Central memory CD8-positive, alpha-beta T cell (primary cell): ENCODE data around the gene ELL3.

ENCODE experiments used
- ATAC-seq: fragments of 150-1000 bp; cut with Tn5 transposase; replicated peaks from 2 replicates; pipeline ENCODE4 v1.10.0; 2022; ENCODE audit warnings: mild to moderate bottlenecking, moderate FRiP score, moderate number of reproducible peaks; ENCODE audit not compliant: poor library complexity, severe bottlenecking; ENCODE audit errors: extremely low read depth
- DNase-seq, 2 donors: peaks; one replicate each; pipeline ENCODE4 v3.0.0; 2021; ENCODE audit warnings: low spot score in 2 of 2
- H3K27ac Mint-ChIP-seq: one replicate; pipeline ENCODE4 v1.8.0; 2022; ENCODE audit warnings: low read depth, mild to moderate bottlenecking, moderate library complexity, mixed read lengths
- H3K27me3 Mint-ChIP-seq: one replicate; pipeline ENCODE4 v1.8.0; 2022; ENCODE audit warnings: mixed read lengths
- H3K36me3 Mint-ChIP-seq: one replicate; pipeline ENCODE4 v1.8.0; 2022; ENCODE audit warnings: mild to moderate bottlenecking, moderate library complexity, mixed read lengths; ENCODE audit not compliant: insufficient read depth
- H3K4me1 Mint-ChIP-seq: one replicate; pipeline ENCODE4 v1.8.0; 2022; ENCODE audit warnings: mixed read lengths
- H3K4me3 Mint-ChIP-seq: one replicate; pipeline ENCODE4 v1.8.0; 2022; ENCODE audit warnings: mild to moderate bottlenecking, moderate library complexity, mixed read lengths
- H3K9me3 Mint-ChIP-seq: one replicate; pipeline ENCODE4 v1.8.0; 2022; ENCODE audit warnings: mixed read lengths

The ELL3 gene

GRCh38 chr15:43799209-43799944, 22.6 kb upstream of the ELL3 start:
- Mint-ChIP-seq H3K4me1 (peaks cover 52% of the 10 kb centered on the region), H3K4me3 (peak overlapping the region; percentile 96), H3K27ac (peak overlapping the region; percentile 97), H3K36me3 (peaks cover 38% of the 10 kb centered on the region), H3K27me3 (no peaks in the 10 kb centered on the region), H3K9me3 (no peaks in the 10 kb centered on the region)
- ATAC-seq (no peak), DNase-seq (no peak)

GRCh38 chr15:43796566-43796965, 19.8 kb upstream of the ELL3 start:
- DNase-seq (no peak), ATAC-seq (no peak)
- H3K27ac Mint-ChIP-seq: no peak overlapping the region
- H3K27me3 Mint-ChIP-seq: no peaks in the 10 kb centered on the region
- H3K4me3 Mint-ChIP-seq: no peak overlapping the region
- peaks cover 74% of the 10 kb centered on the region for H3K4me1 Mint-ChIP-seq
- no peaks in the 10 kb centered on the region for H3K9me3 Mint-ChIP-seq
- H3K36me3 Mint-ChIP-seq: peaks cover 38% of the 10 kb centered on the region

- H3K9me3 Mint-ChIP-seq: no peaks in the 10 kb centered on the region
- no peak overlapping the region for H3K27ac Mint-ChIP-seq
- H3K4me3 Mint-ChIP-seq: no peak overlapping the region
- H3K36me3 Mint-ChIP-seq: peaks cover 35% of the 10 kb centered on the region
- ATAC-seq (no peak), DNase-seq (no peak)
- peaks cover 71% of the 10 kb centered on the region for H3K4me1 Mint-ChIP-seq
- no peaks in the 10 kb centered on the region for H3K27me3 Mint-ChIP-seq
These were observed 19.2 kb upstream of the ELL3 start for GRCh38 chr15:43795997-43796396.

GRCh38 chr15:43795197-43795596, 18.4 kb upstream of the ELL3 start:
- no peak overlapping the region for H3K27ac Mint-ChIP-seq
- no peak overlapping the region for H3K4me3 Mint-ChIP-seq
- DNase-seq (no peak), ATAC-seq (no peak)
- peaks cover 65% of the 10 kb centered on the region for H3K4me1 Mint-ChIP-seq
- peaks cover 28% of the 10 kb centered on the region for H3K36me3 Mint-ChIP-seq
- H3K9me3 Mint-ChIP-seq: no peaks in the 10 kb centered on the region
- H3K27me3 Mint-ChIP-seq: no peaks in the 10 kb centered on the region

- H3K27ac Mint-ChIP-seq: peak overlapping the region; percentile 67
- peaks cover 25% of the 10 kb centered on the region for H3K36me3 Mint-ChIP-seq
- peaks cover 61% of the 10 kb centered on the region for H3K4me1 Mint-ChIP-seq
- H3K27me3 Mint-ChIP-seq: no peaks in the 10 kb centered on the region
- ATAC-seq: no peak
- peak overlapping the region; percentile 95 for H3K4me3 Mint-ChIP-seq
- DNase-seq: no peak
- H3K9me3 Mint-ChIP-seq: no peaks in the 10 kb centered on the region
These were observed 17.7 kb upstream of the ELL3 start for GRCh38 chr15:43794269-43795037.

GRCh38 chr15:43793647-43794046, 16.9 kb upstream of the ELL3 start:
- no peaks in the 10 kb centered on the region for H3K9me3 Mint-ChIP-seq
- DNase-seq: no peak
- peaks cover 25% of the 10 kb centered on the region for H3K36me3 Mint-ChIP-seq
- no peak for ATAC-seq
- H3K4me3 Mint-ChIP-seq: peak overlapping the region; percentile 95
- H3K27ac Mint-ChIP-seq: peak overlapping the region; percentile 99
- H3K4me1 Mint-ChIP-seq: peaks cover 60% of the 10 kb centered on the region
- H3K27me3 Mint-ChIP-seq: no peaks in the 10 kb centered on the region

GRCh38 chr15:43792761-43793476, 16.2 kb upstream of the ELL3 start:
- no peak for ATAC-seq
- Mint-ChIP-seq H3K36me3 (peaks cover 22% of the 10 kb centered on the region), H3K9me3 (no peaks in the 10 kb centered on the region), H3K4me1 (peaks cover 60% of the 10 kb centered on the region), H3K27me3 (no peaks in the 10 kb centered on the region), H3K27ac (peak overlapping the region; percentile 99), H3K4me3 (peak overlapping the region; percentile 95)
- DNase-seq: no peak

- peak within 1 kb of the TSS; percentile 95 for H3K4me3 Mint-ChIP-seq
- peaks cover 60% of the 10 kb centered on the region for H3K4me1 Mint-ChIP-seq
- H3K9me3 Mint-ChIP-seq: no peaks in the 10 kb centered on the region
- peaks cover 22% of the 10 kb centered on the region for H3K36me3 Mint-ChIP-seq
- ATAC-seq (peak; percentile 94), DNase-seq (peak; percentile 96 to 97)
- peak within 1 kb of the TSS; percentile 99 for H3K27ac Mint-ChIP-seq
- H3K27me3 Mint-ChIP-seq: no peaks in the 10 kb centered on the region
These were observed 15.4 kb upstream of the ELL3 start, which contains the start of gene SERF2 for GRCh38 chr15:43791993-43792760. SERF2 (plus strand) TSS chr15:43792320; CDS start chr15:43792377, 57 bp downstream.

GRCh38 chr15:43789409-43789808, 12.6 kb upstream of the ELL3 start:
- Mint-ChIP-seq H3K4me3 (peak overlapping the region; percentile 17), H3K9me3 (no peaks in the 10 kb centered on the region), H3K36me3 (peaks cover 17% of the 10 kb centered on the region), H3K4me1 (peaks cover 33% of the 10 kb centered on the region), H3K27ac (no peak overlapping the region), H3K27me3 (no peaks in the 10 kb centered on the region)
- no peak for ATAC-seq
- DNase-seq: no peak

GRCh38 chr15:43779016-43779415, 2.2 kb upstream of the ELL3 start:
- DNase-seq (no peak), ATAC-seq (no peak)
- Mint-ChIP-seq H3K27me3 (no peaks in the 10 kb centered on the region), H3K36me3 (peaks cover 16% of the 10 kb centered on the region), H3K27ac (no peak overlapping the region), H3K4me1 (peaks cover 22% of the 10 kb centered on the region), H3K9me3 (no peaks in the 10 kb centered on the region), H3K4me3 (no peak overlapping the region)

- peak overlapping the region; percentile 76 for H3K27ac Mint-ChIP-seq
- ATAC-seq (peak; percentile 72), DNase-seq (peak; percentile 69 to 80)
- peaks cover 29% of the 10 kb centered on the region for H3K36me3 Mint-ChIP-seq
- H3K4me3 Mint-ChIP-seq: peak overlapping the region; percentile 92
- no peaks in the 10 kb centered on the region for H3K9me3 Mint-ChIP-seq
- H3K27me3 Mint-ChIP-seq: no peaks in the 10 kb centered on the region
- peaks cover 22% of the 10 kb centered on the region for H3K4me1 Mint-ChIP-seq
These were observed 625 bp upstream of the ELL3 start for GRCh38 chr15:43777267-43777914.
